HG03342 (cell line): ENCODE results near the gene FOXR1.

Experiments used
- ATAC-seq: cut with Tn5 transposase; IDR thresholded peaks from one replicate; pipeline ENCODE4 v1.9.1; 2021; ENCODE audit warnings: mild to moderate bottlenecking, moderate library complexity; ENCODE audit not compliant: unreplicated experiment

FOXR1 gene, protein sequence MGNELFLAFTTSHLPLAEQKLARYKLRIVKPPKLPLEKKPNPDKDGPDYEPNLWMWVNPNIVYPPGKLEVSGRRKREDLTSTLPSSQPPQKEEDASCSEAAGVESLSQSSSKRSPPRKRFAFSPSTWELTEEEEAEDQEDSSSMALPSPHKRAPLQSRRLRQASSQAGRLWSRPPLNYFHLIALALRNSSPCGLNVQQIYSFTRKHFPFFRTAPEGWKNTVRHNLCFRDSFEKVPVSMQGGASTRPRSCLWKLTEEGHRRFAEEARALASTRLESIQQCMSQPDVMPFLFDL

DNA sequence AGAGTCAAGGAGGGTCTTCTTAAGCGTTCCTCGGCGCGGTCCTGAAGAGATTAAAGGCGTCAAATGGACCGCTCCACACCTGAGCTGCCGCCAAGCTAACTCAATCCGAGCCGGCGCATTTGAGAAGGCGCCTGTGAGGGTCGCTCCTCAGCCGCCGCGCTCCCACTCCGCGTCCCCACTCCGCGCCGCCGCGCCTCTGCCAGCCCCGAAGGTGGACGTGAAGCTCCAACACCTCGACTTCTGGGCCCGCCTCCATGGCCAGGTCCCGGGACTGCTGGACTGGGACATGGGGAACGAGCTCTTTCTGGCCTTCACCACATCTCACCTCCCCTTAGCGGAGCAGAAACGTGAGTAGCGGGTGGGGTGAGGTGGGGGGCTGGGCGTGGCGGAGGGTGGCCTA is at the start of gene FOXR1:
TSS of gene FOXR1 (plus strand) at position 116 of the 400 bp plus-strand sequence. CDS start at position 287, 171 bp downstream.
- no peak for ATAC-seq

DNA sequence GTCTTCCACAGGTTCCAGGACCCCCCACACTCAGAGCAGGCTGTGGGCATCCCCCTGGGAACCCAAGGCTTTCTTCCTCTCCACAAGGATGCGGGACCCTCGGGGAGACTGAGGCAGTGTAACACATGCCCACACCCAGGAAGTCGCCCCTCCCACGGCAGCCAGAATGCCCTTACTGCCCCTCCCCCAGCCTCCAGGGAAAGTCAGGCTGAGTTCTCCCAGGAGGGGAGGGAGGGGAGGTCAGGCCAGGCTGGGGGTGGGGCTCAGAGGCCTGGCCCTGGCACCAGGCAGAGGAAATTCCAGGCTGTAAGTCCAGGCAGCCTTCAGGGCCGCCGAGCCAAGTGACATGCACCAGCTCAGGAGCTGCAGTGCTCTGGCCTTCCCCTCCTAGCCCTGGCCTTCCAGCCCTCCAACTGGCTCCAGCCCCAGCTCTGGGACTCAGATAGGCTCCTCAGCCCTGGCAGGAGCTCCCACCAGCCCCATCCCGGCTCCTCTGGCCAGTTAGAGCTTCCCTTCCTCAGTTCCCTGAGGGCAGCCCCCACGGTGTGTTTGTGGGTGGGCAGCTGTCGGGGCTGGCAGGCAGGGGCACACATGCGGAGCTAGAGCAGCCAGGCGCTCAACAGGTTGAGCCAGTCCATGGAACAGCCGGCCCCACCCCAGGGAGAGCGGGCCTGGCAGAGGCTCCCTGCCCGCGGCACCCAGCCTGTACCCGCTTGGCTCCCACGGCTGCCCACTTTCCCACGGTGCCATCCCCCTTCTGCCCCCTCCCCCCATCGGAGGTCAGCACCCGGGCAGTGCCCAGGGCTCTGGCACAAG is 49.4 kb upstream of the FOXR1 start:
- no peak for ATAC-seq

DNA sequence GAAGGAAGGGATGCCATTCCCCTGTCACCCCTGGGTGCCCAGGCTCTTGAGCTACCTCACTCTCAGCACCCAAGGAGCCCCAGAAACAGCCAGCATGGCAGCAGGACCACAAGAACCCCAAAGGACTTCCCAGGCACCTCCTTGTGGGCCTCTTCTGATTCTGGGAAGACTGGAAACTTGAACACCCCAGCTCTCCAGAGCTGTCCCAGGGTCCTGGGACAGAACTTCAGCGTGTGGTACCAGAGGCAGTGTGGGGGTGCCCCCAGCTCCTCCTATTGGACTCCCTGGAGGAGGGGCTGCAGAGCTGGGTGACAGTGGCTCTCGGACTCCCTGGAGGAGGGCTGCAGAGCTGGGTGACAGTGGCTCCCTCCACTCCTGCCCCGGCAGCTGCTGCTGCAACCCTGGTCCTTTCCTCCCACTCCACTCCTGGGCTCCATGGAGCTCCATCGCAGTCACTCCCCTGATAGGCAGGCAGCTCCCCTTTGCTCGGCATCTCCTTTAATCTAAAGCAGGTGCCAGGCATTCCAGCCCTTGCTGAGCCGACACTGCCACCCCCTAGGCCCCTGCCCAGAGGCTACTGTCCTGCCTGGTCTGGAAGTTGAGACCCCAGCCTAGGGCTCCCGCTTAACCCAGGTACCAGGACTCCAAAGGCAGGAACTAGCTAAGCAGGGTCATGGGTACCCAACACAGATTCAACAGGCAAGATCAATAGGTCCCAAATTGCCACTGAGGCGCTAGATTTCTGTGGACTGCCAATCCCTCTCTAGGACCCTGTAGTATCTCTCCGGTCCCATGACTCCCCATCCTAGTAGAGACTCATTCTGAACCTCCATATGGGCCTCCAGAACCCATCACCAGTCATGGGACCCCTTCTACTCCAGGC is 48.6 kb upstream of the FOXR1 start:
- ATAC-seq, result no peak

DNA sequence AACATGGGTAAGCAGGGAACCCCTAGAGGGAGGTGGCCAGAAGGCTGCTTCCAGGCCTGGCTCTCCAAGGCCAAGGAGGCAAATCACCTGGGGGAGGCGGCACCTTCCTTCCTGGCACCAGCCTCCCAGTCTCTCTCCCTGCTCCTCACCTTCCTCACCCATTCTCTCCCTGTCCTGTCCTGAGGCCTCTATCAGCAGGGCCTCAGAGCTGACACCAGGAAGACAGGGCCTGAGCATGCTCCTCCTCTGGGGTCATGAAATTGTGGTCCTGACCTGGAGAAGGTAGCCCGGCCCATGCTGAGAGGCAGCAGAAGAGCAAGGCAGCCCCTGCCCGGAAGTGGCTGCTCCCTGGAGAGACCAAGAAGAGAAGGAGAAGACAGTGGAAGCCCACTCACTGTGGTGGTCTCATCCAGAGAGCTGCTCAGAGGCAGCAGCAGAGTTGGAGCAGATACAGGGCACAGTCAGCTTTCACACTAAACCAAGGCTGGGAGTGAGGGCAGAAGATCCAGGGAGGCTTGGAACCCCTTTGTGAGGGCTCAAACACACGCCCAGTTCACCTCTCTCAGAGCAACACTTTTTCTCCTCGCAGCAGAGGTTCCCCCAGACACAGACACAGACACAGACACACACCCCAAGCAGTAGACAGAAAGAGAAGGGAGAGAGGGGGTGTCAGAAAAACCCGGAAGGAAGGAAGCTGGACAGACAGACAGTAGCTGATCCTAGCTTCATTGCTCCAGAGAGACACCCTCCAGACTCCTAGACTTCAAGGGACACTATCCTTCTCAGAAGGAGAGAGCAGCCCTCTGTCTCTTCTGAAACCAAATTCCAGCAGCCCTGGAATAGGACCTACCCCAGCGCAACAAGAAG is 47.6 kb upstream of the FOXR1 start:
- no peak for ATAC-seq

DNA sequence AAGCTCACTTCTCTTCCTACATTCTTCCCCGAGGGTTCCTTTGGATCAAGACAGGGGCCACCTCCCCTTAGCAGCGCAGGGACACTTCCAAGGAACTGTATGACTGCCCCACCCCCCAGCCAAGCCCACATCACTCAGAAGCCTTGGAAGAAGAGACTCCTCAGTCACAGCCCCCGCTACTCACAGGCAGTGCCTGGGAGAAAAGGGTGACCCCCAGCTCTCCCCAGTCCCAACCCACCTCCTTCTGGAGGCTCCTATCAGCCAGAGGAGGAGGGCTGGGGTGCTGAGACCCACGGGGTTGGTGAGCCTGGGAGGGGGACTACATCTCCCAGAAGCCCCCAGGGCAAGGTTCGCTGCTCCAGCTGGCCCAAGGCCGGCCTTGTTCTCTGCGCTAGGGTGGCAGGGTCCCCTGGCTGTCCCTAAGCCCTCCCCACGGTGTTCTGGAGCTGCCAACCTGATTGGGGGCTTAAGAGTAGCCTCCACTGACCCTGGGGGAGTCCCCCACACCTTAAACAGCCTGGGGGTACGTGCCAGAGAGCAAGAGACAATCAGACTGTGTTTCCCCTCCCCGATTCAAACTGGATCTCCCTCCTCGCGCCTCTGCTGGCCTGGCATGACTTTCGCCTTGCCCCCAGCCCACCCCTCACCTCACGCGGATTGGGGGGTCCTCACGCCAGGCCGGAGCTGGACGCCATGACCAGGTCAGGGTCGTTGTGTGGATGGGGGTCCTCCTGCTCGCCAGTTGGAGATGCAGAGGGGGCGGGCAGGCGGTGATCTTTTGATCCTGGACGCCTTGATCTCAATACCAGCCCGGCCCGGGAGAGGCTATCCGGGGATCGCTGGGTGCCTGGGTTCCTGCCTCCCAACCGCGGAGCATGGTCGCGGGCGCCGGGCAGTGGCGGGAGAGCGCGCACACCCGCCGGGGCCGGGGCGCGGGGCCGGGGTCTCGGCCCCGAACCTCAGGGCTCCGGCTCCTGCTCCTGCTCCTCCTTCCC is 46.7 kb upstream of the FOXR1 start:
- no peak for ATAC-seq

DNA sequence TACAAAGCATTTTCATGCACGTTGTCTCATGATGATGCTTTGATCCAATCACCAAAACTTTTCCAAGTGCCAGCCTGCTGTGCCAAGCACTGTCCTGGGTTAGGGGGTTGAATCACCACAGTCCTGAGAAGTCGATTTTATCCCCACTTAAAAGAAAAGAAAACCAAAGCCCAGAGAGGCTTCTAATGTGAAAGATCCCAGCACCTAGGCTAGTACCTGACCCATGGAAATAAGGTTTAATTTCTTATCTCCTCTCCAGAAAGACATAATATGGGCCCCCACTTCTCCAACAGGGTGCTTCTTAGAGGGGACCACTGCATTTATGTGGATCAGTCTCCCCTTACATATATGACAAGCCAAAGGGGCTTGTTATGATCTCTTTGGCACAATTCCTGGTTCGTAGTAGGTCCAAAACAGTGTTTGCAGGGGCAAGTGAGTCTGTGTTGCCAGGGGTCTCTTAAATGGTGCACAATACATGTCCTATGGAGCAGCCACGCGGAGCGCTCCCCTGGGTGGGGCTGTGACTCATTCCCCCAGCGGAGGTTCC is 43.9 kb upstream of the FOXR1 start:
- ATAC-seq, result no peak

DNA sequence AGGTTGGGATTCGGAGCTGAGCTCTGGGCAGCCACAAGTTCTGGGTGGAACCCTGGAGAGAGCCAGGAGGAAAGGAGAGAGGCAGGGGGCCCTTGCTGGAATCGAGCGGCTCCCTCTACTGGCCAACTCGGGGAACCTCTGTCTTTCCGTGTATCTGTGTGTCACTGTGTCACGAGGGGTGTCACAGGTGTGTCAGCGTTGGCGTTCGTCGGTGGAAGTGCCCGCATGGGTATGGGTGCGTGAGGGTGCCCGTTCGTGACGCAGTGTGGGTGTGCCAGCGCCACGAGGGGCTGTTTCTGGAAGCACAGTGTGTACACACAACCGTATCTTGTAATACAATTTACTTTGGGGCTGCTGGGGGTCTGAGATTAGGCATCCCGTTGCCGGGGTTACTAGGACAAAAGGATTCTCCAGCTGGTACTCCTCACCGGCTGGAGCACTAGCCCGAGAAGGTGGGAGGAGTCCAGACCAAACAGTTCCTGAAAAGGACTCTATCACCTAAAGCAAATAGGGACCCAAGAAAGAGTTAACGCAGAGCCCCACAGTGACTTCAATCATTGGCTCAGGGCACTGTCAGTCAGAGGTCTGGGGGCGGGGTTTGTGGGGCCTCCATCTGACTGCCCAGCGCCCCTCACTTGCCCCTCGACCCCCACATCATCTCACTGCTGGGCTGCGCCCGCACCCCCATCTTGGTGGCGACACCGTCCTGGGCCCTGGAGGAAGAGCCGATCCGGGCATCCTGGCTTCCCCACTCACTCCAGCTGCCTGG is 43.3 kb upstream of the FOXR1 start:
- ATAC-seq, result peak; percentile 29

DNA sequence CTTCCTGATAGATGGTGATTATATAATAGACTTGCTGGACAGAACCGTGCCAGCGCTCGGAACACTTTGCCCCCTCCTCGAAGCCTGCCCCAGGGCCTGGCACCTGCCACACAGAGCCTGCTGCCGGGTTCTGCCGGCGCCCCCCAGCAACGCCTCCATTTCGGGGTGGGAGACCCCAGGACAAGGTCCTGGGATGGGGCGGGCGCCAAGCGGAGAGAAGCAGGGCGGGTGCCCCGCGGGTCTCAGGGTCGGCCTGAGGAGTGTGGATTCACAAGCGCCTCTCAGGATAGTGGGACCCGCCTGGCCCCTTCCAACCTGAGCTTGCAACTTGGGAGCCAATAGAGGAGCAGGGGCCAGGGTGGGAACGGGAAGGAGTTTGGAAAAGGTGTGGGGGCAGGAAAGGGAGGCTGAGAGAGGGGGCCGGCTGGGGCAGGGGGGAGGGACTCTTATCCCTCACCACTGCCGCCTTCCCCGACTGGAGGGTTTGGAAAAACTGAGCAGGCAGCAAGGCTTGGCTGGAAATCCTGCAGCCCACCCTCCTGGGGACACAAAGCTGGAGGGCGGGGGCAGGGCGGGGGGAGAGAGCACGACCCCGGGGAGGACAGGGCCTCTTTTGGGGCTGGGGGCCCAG is 42.6 kb upstream of the FOXR1 start:
- ATAC-seq, result no peak

DNA sequence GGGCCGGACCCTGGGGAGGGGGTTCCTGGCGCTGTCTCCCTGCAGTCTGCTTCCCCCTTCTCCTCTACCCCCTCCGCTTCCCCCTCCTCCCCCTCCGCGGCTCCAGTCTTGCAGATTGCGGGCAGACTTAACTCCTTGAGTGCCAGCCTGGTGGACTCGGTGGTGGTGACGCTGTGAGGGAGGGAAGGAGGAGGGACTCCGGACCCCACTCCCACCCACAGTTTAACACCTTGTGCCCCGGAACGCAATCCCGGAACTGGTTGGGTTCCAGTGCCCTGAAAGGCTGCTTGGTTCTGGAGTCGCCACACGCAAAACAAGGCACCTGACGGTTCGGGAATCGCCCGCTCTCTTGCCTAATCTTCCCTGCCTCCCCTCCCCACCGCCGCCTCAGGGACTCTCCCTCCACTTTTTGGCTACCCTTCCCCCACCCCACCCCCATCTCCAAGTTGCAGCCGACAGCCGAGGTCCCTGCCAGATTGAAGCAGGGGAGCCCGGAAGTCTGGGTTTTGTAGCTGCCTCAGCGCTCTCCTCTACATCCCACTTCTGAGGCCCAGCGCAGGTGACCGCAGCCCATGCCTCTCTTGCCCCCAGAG is 42.0 kb upstream of the FOXR1 start:
- no peak for ATAC-seq

DNA sequence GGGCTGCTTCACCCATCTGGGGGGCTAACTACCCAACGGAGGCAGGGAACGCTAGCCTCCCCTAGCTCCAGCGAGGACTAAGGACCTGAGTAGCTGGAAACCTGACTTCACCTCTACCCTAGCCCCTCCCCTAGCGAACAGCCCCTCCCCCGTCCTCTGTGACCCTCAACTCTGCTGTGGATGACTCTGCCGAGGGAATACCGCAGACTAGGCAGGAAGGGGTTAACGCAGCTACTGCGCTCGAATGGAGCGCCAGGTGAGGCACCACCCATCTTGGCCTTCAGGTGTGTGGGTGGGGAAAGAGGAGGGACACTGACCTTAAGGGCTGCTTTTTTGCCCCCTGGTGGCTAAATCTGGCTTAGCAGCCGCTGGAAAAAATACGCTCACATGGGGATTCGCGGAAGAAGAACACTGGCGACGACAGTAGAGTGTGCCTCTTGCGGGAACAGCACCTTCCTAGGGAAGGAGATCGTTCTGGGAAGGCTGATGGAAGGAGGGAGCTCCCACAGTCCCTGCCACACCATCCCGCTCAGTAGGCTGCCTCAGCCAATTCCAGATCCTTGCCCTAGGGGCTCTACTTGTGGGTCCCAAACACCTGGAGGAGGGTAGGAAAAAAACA is 41.4 kb upstream of the FOXR1 start:
- ATAC-seq, result no peak

DNA sequence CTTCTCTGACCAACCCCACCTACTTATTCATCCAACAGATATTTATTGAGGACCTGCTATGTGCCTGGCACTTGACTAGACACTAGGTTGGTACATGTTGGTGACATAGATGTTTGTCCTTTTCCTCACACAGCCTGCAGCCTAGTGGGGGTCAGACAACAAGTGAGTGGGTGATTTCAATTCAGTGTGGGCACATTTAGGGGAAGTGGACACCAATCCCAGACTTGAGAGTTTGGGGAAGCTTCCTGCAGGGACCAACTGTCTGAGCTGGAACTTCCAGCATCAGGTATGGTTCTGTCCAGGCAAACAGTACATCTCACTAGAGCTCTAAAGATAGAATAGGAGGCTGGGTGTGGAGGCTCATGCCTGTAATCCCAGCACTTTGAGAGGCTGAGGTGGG is 40.0 kb upstream of the FOXR1 start:
- ATAC-seq, result no peak

DNA sequence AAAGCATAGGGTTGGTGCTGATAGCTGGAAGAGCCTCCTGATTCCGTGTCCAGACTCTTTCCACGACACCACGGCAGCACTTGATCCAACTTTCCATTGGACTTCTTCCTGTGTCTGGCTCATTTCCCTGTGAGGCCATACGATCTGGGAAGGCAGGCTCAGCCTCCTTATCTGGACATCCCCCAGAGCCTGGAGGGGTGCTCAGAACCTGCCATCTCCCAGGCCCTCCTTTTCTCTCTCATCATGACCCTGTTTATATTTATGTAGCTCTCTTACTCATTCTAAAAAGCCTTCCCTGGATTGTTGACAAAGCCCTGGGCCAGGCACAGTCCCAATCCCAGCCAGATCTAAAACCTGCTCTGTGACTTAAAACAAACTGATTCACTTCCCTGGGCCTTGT is 38.1 kb upstream of the FOXR1 start:
- no peak for ATAC-seq

DNA sequence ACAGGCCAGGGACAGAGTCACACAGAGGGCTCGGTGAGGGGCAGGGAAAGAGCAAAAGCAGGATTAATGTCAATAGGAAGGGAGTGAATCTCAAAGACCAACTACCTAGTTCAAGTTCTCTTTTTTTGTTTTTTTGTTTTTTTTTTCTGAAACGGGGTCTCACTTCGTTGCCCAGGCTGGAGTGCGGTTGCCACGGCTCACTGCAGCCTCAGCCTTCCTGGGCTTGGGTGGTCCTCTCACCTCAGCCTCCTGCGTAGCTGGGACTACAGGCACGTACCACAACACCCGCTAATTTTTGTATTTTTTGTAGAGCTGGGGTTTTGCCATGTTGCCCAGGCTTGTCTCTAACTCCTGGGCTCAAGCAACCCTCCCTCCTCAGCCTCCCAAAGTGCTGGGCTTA is 36.2 kb upstream of the FOXR1 start:
- ATAC-seq, result no peak

DNA sequence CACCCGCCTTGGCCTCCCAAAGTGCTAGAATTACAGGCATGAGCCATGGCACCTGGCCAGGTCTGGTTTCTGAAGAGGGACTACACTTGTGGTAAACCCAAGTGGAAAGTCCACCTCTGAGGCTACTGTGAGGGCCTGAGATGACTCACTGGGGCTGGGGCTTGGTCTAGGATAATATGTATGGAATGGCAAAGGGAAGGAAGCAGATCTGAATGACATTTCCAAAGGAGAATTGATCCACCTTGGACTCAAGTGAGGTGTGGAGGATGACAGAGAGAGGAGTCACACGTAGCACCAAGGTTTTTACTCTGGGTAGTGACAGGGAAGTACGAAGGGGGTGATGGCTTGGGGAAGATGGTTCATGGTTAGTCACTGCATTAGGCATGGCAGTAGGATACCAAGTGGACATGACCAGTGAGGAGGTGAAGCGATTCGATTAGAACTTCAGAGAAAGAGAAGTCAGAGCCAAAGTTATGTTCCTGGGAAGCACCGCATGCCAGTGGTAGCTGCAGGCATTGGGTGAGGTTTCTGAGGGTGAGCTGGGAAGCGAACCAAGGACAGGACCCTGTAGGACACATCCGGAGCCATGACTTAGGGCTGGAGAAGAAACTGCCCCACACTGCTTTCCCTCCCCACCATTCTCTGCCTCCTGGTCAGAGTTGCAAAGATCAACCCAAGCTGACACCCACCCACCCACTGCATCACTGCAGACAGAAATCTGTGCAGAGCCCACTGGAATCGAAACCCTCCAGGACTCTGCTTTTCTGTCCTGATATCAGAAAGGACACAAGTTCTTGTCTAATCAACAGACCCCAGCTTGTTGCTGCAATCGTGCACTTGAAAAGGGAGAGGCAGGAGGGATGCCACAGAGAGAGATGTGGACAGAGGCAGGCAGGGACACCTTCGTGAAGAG is 32.8 kb upstream of the FOXR1 start:
- ATAC-seq, result no peak

DNA sequence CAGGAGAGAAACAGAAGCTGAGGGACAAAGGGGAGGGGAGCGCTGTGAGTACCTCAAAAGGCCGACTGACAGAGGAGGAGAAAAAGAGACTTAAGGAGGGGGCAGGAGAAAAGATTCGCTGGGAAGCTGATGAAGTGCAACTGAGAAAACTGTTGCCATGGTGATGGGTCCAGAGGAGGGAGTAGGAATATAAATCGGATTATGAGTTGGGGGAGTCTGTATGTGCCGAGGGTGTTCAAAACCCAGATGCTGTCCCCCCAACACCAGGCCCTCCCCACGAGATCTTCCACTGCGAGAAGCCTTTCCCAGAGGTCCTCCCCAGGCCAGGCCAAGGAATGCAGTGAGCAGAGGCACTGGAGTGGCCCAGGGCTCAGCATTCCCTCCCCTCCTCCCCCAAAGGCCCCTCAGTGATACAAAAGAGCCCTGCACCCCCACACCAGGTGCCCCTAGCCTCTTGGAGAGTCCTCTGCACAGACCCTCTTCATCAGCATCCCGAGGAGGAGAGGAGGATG is 32.1 kb upstream of the FOXR1 start:
- ATAC-seq, result no peak
